IPS-18a (cell line): Measurements from ENCODE around the gene ITPK1.
"Not testable (repeated sequence)": the region's sequence is repeated elsewhere in the genome, so short reads cannot be mapped to it uniquely, and the experiment has no call there.

Source experiments
- H3K27ac ChIP-seq: one replicate; pipeline ENCODE4 v1.5.1; 2013; ENCODE audit warnings: low read length
- H3K27me3 ChIP-seq: one replicate; pipeline ENCODE4 v1.6.1; 2013; ENCODE audit warnings: mild to moderate bottlenecking, low read length; ENCODE audit not compliant: control insufficient read depth, insufficient read depth
- H3K36me3 ChIP-seq: one replicate; pipeline ENCODE4 v1.6.1; 2013; ENCODE audit warnings: low read depth, low read length; ENCODE audit not compliant: control insufficient read depth
- H3K4me1 ChIP-seq: one replicate; pipeline ENCODE4 v1.6.1; 2013; ENCODE audit warnings: low read depth, low read length; ENCODE audit not compliant: control insufficient read depth
- H3K4me3 ChIP-seq: one replicate; pipeline ENCODE4 v1.5.1; 2013; ENCODE audit warnings: low read length
- H3K9ac ChIP-seq: one replicate; pipeline ENCODE4 v1.6.1; 2013; ENCODE audit warnings: mild to moderate bottlenecking, low read length, moderate library complexity
- H3K9me3 ChIP-seq: one replicate; pipeline ENCODE4 v1.6.1; 2013; ENCODE audit warnings: low read depth, low read length; ENCODE audit not compliant: control insufficient read depth

The ITPK1 gene

DNA sequence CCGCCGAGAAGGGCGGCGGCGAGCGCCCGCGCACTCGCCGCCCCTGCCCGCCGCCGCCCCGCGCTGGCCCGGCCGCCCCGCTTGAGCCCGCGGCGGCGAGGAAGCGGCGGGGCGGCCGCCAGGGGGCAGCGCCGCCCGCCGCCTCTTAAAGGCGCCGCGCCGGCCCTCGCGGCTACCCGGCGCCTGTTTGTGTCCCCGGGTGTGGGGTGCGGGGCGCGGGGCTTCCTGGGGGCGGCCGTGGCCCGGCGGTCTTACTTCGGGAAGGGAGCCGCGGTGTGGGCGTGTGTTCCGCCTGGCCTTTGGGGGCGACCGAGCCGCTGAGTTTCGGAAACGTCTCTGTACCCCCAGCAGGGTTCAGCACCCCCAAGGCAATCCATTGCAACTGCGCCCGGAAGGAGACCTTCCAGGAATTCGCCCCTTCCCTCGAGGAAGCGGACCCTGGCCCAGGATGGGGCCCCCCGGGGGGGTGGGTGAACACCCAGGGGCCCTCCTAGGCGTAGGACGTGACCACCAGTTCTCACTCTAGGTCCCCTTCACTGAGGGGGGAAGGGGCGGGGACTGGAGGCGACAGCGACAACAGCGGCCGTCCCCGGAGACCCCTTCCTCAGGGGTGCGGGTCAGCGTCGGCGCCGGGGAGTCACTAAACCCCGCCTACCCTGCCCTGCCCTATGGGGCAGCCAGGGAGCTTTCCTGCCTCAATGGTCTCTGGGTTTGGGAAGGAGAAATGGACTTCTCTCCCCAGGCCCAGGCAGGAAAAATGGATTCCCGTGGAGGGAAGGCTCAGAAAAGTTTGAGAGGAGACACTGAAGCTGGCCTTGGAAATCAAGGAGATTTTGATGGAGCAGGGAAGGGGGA lies at the start of gene ITPK1:
TSS of gene ITPK1 (minus strand) at position 105 of the 855 bp plus-strand sequence. CDS start 762 bp downstream, outside the sequence.
- Histone ChIP-seq H3K4me3 (peak within 1 kb of the TSS; percentile 93), H3K27me3 (peaks cover 9% of the 10 kb centered on the region), H3K4me1 (peaks cover 22% of the 10 kb centered on the region), H3K27ac (no peak within 1 kb of the TSS), H3K36me3 (no peaks in the 10 kb centered on the region), H3K9me3 (no peaks in the 10 kb centered on the region), H3K9ac (peak within 1 kb of the TSS; percentile 61)

DNA sequence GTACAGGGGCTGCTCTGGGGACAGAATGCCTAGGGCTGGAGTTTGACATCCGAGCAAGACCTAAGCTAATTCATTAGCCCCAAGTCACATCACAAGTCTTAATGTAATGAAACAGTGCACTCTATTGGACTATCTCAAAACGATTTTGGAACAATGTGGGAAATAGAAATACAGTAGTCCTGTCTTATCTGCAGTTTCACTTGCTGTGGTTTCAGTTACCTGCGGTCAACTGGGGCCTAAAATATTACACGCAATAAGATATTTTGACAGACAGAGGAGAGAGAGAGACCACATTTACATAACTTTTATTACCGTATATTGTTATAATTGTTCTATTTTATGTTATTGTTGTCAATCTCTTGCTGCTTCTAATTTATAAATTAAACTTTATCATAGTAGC lies 47.8 kb upstream of the ITPK1 start:
- Histone ChIP-seq H3K36me3 (no peaks in the 10 kb centered on the region), H3K9me3 (no peaks in the 10 kb centered on the region), H3K9ac (no peak overlapping the region), H3K27ac (no peak overlapping the region), H3K4me1 (peaks cover 4% of the 10 kb centered on the region), H3K4me3 (no peak overlapping the region), H3K27me3 (no peaks in the 10 kb centered on the region)

DNA sequence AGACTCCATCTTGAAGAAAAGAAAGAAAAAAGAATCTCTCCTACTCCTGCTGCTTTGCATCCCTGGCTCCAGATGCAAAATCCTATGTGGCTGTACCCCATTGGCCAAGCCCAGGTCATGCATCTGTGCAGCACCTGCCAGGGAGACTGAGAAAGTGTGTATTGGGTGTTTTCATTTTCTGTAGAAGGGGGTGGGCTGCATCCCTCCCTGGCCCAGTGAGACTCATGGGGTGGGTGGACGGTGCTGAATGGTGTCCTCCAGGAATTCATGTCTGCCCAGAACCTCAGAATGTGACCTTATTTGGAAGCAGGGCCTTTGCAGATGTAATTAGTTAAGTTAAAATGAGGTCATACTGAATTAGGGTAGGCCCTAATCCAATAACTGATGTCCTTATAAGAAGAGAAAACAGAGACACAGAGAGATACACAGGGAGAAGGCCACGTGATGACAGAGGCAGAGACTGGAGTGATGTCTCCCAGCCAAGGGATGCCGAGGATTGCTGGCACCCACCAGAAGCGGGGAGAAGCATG lies 45.8 kb upstream of the ITPK1 start:
- no peaks in the 10 kb centered on the region for H3K36me3 ChIP-seq
- H3K27me3 ChIP-seq: no peaks in the 10 kb centered on the region
- no peak overlapping the region for H3K4me3 ChIP-seq
- H3K9ac ChIP-seq: no peak overlapping the region
- H3K9me3 ChIP-seq: no peaks in the 10 kb centered on the region
- H3K27ac ChIP-seq: no peak overlapping the region
- peaks cover 4% of the 10 kb centered on the region for H3K4me1 ChIP-seq

DNA sequence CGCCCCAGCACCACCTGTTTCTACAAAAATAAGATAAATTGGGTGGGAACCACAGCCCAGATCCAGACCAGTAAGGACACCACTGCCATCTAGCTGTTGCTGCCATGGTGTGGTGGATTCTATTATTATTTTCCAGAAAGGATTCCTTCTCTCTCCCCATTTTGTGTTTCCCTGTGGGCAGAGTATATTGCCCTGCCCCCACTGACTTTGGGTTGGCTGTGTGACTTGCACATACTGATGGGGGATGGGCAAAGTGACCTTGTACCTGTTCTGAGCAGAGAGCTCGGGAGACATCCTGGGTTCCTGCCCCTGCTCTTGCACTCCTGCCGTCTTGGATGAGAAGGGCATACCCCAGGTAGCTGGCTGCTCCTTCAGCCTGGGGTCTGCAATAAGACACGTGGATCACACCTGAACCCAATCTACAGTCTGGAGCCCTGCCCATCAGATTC lies 44.7 kb upstream of the ITPK1 start:
- peaks cover 4% of the 10 kb centered on the region for H3K4me1 ChIP-seq
- H3K4me3 ChIP-seq: no peak overlapping the region
- H3K27ac ChIP-seq: no peak overlapping the region
- no peaks in the 10 kb centered on the region for H3K36me3 ChIP-seq
- H3K9me3 ChIP-seq: no peaks in the 10 kb centered on the region
- H3K27me3 ChIP-seq: no peaks in the 10 kb centered on the region
- no peak overlapping the region for H3K9ac ChIP-seq

DNA sequence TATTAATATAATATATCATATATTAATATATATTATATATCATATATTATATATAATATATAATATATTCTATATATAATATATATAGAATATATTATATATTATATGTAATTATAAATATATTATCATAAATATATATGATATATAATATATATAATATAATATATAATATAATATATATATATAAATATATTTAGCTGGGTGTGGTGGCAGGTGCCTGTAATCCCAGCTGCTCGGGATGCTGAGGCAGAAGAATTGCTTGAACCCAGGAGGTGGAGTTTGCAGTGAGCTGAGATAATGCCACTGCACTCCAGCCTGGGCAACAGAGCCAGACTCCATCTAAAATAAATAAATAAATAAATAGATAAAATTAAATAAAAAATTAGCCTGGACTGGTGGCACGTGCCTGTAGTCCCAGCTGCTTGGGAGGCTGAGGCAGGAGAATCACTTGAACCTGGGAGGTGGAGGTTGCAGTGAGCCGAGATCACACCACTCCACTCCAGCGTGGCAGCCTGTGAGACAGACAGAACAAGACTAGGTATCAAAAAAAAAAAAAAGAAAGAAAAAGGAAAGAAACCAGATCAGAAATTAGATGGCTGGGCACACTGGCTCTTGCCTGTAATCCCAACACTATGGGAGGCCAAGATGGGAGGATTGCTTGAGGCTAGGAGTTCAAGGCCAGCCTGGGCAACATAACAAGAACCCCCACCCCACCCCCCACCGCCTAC lies 44.1 kb upstream of the ITPK1 start:
- H3K36me3 ChIP-seq, H3K9me3 ChIP-seq, H3K4me3 ChIP-seq, H3K27ac ChIP-seq, H3K4me1 ChIP-seq, H3K9ac ChIP-seq, H3K27me3 ChIP-seq: not testable (repeated sequence)

DNA sequence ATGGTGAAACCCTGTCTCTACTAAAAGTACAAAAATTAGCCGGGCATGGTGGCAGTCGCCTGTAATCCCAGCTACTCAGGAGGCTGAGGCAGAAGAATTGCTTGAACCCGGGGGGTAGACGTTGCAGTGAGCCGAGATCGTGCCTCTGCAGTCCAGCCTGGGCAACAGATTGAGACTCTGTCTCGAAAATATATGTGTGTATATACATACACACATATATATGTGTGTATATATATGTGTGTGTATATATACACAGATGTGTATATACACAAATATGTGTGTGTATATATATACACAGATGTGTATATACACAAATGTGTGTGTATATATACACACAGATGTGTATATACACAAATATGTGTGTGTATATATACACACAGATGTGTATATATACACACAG lies 42.6 kb upstream of the ITPK1 start:
- H3K36me3 ChIP-seq, H3K27me3 ChIP-seq, H3K4me1 ChIP-seq, H3K27ac ChIP-seq, H3K4me3 ChIP-seq, H3K9me3 ChIP-seq, H3K9ac ChIP-seq: not testable (repeated sequence)

DNA sequence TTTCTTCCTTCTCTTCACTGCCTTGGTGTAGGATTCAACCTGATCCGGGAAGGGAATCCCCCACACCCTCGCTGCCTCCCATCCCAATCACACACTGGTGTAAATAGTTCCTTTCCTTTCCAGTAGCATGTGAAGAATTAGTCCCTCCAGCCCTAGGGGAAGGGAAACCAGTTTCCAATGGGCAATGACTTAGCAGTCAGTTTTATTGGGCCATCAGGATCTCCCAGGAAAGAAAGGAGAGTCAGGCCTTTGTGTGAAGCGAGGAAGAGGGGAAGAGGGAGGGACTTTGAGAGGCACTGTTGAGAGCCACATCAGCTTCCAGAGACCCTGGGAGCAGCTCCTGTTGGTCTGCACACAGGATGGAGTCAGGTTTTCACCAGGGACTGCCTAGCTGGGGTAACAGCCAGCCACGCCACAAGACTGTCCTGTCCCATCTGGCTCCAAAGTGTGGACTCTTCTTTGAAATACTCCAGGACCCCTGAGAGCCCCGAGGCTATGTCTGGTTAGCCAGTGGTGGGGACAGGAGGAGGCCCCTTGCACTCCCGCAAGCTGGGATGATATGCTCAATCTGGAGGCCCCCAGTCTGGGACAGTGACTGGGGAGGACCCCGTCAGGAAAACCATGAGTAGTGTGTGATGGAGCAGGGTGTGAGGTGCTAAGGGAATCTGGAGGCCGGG lies 41.1 kb upstream of the ITPK1 start:
- peaks cover 4% of the 10 kb centered on the region for H3K4me1 ChIP-seq
- H3K4me3 ChIP-seq: no peak overlapping the region
- no peaks in the 10 kb centered on the region for H3K9me3 ChIP-seq
- no peaks in the 10 kb centered on the region for H3K36me3 ChIP-seq
- no peak overlapping the region for H3K27ac ChIP-seq
- no peaks in the 10 kb centered on the region for H3K27me3 ChIP-seq
- no peak overlapping the region for H3K9ac ChIP-seq

DNA sequence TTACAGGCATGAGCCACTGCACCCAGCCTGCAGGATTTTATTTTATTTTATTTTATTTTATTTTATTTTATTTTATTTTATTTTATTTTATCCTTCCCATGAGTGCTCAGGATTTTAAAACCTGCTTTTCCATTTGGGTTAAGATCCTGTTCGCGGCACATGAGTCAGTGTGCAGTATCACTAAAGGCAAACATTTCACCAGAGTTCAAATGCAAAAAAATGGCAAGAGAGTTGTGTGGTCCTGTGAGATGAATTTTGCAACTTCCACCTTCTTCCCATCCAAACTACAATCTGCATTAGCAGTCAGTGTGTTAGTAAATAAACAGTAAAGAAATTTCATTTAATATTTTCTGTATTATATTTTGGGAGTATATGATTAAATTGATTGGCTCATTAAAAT lies 39.9 kb upstream of the ITPK1 start:
- Histone ChIP-seq H3K9me3 (no peaks in the 10 kb centered on the region), H3K27ac (no peak overlapping the region), H3K4me1 (peaks cover 4% of the 10 kb centered on the region), H3K36me3 (no peaks in the 10 kb centered on the region), H3K4me3 (no peak overlapping the region), H3K27me3 (no peaks in the 10 kb centered on the region), H3K9ac (no peak overlapping the region)

DNA sequence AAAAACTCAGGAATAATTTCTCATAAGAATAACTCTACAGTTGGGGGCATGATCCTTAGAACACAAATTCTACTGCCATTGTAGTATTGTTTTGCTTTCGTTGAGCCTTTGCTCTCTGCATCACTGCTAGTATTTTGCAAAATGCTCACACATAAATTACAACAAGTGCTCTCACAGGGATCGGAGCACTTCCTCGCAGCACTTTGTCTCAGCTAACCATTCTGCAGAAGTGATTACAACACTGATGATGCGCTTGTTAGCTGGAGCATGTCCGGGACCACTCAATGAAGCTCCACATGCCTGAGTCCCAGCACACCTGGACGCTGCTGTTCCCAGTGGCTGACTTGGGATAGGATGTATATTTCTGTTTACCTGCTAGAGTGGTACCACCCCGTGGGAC lies 37.4 kb upstream of the ITPK1 start:
- no peaks in the 10 kb centered on the region for H3K4me1 ChIP-seq
- H3K27ac ChIP-seq: no peak overlapping the region
- H3K27me3 ChIP-seq: no peaks in the 10 kb centered on the region
- no peaks in the 10 kb centered on the region for H3K36me3 ChIP-seq
- H3K9me3 ChIP-seq: no peaks in the 10 kb centered on the region
- no peak overlapping the region for H3K4me3 ChIP-seq
- H3K9ac ChIP-seq: no peak overlapping the region

DNA sequence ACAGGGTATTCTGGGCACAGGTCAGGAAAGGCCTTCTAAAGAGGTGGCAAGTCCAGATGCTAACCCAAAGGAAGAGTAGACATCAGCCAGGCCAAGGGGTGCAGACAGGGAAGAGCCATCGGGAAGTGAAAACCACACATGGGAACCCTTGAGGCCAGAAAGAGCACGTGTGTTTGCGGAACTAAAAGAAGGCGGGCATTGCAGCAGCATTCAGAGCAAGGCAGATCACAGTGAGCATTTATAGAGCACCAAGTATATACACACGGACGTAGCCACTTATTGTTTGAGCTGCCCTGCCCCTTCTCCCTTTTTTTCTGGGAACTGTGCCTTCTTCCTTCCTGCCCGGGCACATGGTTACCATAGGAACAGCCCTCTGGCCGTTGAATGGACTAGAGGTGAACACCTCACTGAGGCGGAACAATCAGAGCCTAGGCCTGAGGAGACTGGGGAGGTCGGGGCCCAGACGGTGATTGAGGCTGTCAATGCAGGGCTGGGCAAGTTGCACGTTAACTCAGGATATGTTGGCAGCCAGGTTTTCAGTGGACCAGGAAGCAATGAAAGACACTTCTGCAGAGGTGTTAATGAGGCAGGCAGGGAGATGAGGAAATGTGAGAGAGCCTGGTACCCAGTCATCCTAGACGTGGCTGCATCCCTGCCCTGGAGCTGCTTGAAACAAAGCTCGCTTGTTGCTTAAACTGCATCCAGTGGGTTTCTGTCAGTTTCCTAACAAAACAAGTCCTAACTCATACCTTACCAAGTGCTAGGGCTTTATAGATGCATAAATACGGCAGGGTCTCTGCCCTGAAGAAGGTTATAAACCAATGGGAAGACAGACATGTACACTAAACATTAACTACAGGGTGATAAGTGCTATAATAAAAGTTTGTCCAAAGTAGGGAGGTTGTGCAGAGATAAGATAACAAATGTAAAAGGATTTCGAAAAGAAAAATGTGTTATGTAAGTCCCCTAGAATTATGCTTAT lies 34.8 kb upstream of the ITPK1 start:
- Histone ChIP-seq H3K27ac (no peak overlapping the region), H3K4me3 (no peak overlapping the region), H3K9ac (no peak overlapping the region), H3K27me3 (no peaks in the 10 kb centered on the region), H3K36me3 (no peaks in the 10 kb centered on the region), H3K9me3 (no peaks in the 10 kb centered on the region), H3K4me1 (no peaks in the 10 kb centered on the region)
